HepG2 (cell line): Measurements from ENCODE around the gene SMAP2. TPM values are rescaled to one million over a fixed set of nuclear protein-coding genes. Genes with fewer than 3 reads are reported as not detected.

Experiments
- ADNP ChIP-seq: sonication (generic); formaldehyde crosslinking; IDR thresholded peaks from 2 replicates; pipeline ENCODE4 v1.4.0; 2020; ENCODE audit warnings: missing genetic modification reagents
- CEBPB ChIP-seq: IDR thresholded peaks from 2 replicates; pipeline ENCODE4 v1.6.1; 2011; ENCODE audit warnings: low read depth, low read length, improper control_type of control experiment, borderline replicate concordance
- HMG20A ChIP-seq: IDR thresholded peaks from 2 replicates; pipeline ENCODE4 v1.6.1; 2016; ENCODE audit warnings: borderline replicate concordance
- KAT8 ChIP-seq: IDR thresholded peaks from 2 replicates; pipeline ENCODE4 v1.6.1; 2016; ENCODE audit warnings: missing genetic modification reagents, missing compliant biosample characterization
- LCORL ChIP-seq, 2 experiments: fragments of 450-650 bp in 1 of 2; sonication (generic) in 1 of 2; formaldehyde crosslinking in 1 of 2; IDR thresholded peaks; 2 replicates each; pipeline versions ENCODE4 v1.5.0 to v1.6.1; 2017 to 2020; ENCODE audit warnings: antibody characterized with exemption in 1 of 2, missing genetic modification reagents in 1 of 2
- MIXL1 ChIP-seq: IDR thresholded peaks from 2 replicates; pipeline ENCODE4 v1.6.1; 2016
- MZF1 ChIP-seq: sonication (generic); formaldehyde crosslinking; IDR thresholded peaks from 2 replicates; pipeline ENCODE4 v1.8.1; 2023; ENCODE audit warnings: mild to moderate bottlenecking, missing genetic modification reagents, borderline replicate concordance
- NFIB ChIP-seq: sonication (generic); formaldehyde crosslinking; IDR thresholded peaks from 2 replicates; pipeline ENCODE4 v1.9.0; 2021; ENCODE audit warnings: missing genetic modification reagents, mild to moderate bottlenecking, borderline replicate concordance
- PRPF4 ChIP-seq: fragments of 200-400 bp; formaldehyde crosslinking; IDR thresholded peaks from 2 replicates; pipeline ENCODE4 v1.6.1; 2016; ENCODE audit warnings: low read length, low read depth; ENCODE audit not compliant: poor library complexity, severe bottlenecking
- SOX6 ChIP-seq, 2 experiments: fragments of 450-650 bp in 1 of 2; sonication (generic) in 1 of 2; formaldehyde crosslinking in 1 of 2; IDR thresholded peaks; 2 replicates each; pipeline versions ENCODE4 v1.4.0 to v1.6.1; 2017 to 2020; ENCODE audit warnings: antibody characterized with exemption in 1 of 2, mild to moderate bottlenecking in 1 of 2, missing genetic modification reagents in 1 of 2
- TARDBP ChIP-seq: sonication (generic); formaldehyde crosslinking; IDR thresholded peaks from 2 replicates; pipeline ENCODE4 v1.8.0; 2022; ENCODE audit warnings: mild to moderate bottlenecking, missing genetic modification reagents
- TEAD3 ChIP-seq: optimal IDR thresholded peaks from 2 replicates; pipeline ENCODE3; 2016; ENCODE audit warnings: borderline replicate concordance
- WIZ ChIP-seq: sonication (generic); formaldehyde crosslinking; IDR thresholded peaks from 2 replicates; pipeline ENCODE4 v1.5.1; 2020; ENCODE audit warnings: mild to moderate bottlenecking, missing genetic modification reagents
- YEATS4 ChIP-seq: sonication (generic); formaldehyde crosslinking; IDR thresholded peaks from 2 replicates; pipeline ENCODE4 v1.4.0; 2020; ENCODE audit warnings: missing genetic modification reagents, borderline replicate concordance
- ZNF256 ChIP-seq: sonication (generic); formaldehyde crosslinking; conservative IDR thresholded peaks from 2 replicates; pipeline ENCODE4 v1.4.0; 2020; ENCODE audit warnings: missing genetic modification reagents
- ZNF264 ChIP-seq: sonication (generic); formaldehyde crosslinking; IDR thresholded peaks from 2 replicates; pipeline ENCODE4 v1.4.0; 2020; ENCODE audit warnings: missing genetic modification reagents
- ZNF34 ChIP-seq: sonication (generic); formaldehyde crosslinking; IDR thresholded peaks from 2 replicates; pipeline ENCODE4 v1.4.0; 2020; ENCODE audit warnings: mild to moderate bottlenecking, missing genetic modification reagents, borderline replicate concordance
- ZNF574 ChIP-seq: sonication (generic); formaldehyde crosslinking; IDR thresholded peaks from 2 replicates; pipeline ENCODE4 v1.4.0; 2020; ENCODE audit warnings: missing genetic modification reagents
- ZNF674 ChIP-seq: sonication (generic); formaldehyde crosslinking; IDR thresholded peaks from 2 replicates; pipeline ENCODE4 v1.5.0; 2020; ENCODE audit warnings: low read depth, mild to moderate bottlenecking, missing genetic modification reagents
- ZNF720 ChIP-seq: sonication (generic); formaldehyde crosslinking; IDR thresholded peaks from 2 replicates; pipeline ENCODE4 v1.4.0; 2020; ENCODE audit warnings: missing genetic modification reagents
- polyA plus RNA-seq, 8 experiments: library from polyadenylated mRNA; depleted of rRNA in 3 of 8; stranded (reverse) in 7 of 8; unstranded in 1 of 8; fragments of >200 nt; fragmentation: Illumina TruSeq in 4 of 8; extraction: Trizol in 4 of 8; gene quantifications; 2 replicates each; pipeline versions ENCODE4 v1.2.1 to v1.2.3, GENCODE V29; 2011 to 2016; ENCODE audit warnings: low read depth in 4 of 8, missing spikeins in 1 of 8, mixed read lengths in 1 of 8; ENCODE audit not compliant: insufficient read depth in 1 of 8
- total RNA-seq, 5 experiments: library from RNA; depleted of rRNA; stranded (reverse); fragments of >200 nt; fragmentation: Illumina TruSeq; extraction: Trizol; gene quantifications; 2 replicates each; pipeline ENCODE4 v1.2.3, GENCODE V29; 2016; ENCODE audit warnings: low read depth in 1 of 5
- TF ChIP-seq, protein P1 (sequence below), 2 experiments: sonication (generic) in 1 of 2; formaldehyde crosslinking in 1 of 2; IDR thresholded peaks; 2 replicates each; pipeline versions ENCODE4 v1.5.1 to v1.6.1; 2011 to 2020; ENCODE audit warnings: borderline replicate concordance in 1 of 2, low read depth in 1 of 2, low read length in 1 of 2, mild to moderate bottlenecking in 1 of 2, missing genetic modification reagents in 1 of 2, moderate library complexity in 1 of 2
- TF ChIP-seq, protein P2 (sequence below): sonication (generic); formaldehyde crosslinking; IDR thresholded peaks from 2 replicates; pipeline ENCODE4 v1.5.0; 2020; ENCODE audit warnings: missing genetic modification reagents, mild to moderate bottlenecking, borderline replicate concordance
- TF ChIP-seq, protein P3 (sequence below): sonication (generic); formaldehyde crosslinking; IDR thresholded peaks from 2 replicates; pipeline ENCODE4 v1.8.1; 2023; ENCODE audit warnings: missing genetic modification reagents, inconsistent platforms, borderline replicate concordance

The SMAP2 gene
- total and polyA plus RNA-seq, 2 of the 13 experiments (the other 11 are each of a cell fraction or from before 2014, with no cell fraction given): 19.0 to 22.3 TPM

DNA sequence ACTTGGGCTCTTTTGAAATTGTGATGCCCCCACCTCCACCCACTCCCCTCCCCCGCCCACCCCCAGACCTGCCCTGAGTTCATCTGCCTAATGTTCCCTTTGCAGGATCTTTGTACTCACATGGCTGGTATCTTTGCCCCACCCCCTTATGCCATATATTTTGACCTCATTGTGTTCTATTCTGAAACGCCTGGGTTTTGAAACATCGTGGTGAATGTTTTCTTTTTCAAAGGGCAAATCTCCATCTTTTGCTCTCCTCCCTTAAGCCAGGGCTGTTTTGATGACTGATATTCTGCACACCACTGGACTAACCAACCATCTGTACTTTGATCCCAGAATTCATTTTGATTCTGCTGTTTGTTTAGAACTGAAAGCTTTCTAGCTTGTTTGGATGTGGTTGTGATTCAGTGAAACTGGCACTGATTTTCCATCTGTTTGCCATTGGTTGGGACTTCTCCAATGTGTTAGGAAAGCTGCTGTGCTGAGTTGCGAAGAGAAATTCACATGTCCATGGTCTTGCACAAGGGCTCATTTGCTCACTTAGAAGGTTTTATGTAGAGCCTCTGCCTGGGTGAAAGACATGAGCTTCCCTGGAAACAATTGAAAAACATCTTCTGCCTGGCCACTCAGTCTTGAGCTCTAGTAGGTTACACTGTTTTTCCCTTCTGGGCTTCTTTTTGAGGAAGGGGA lies 16.5 kb downstream of the SMAP2 start (continued):
- TF ChIP-seq, protein P1, sequence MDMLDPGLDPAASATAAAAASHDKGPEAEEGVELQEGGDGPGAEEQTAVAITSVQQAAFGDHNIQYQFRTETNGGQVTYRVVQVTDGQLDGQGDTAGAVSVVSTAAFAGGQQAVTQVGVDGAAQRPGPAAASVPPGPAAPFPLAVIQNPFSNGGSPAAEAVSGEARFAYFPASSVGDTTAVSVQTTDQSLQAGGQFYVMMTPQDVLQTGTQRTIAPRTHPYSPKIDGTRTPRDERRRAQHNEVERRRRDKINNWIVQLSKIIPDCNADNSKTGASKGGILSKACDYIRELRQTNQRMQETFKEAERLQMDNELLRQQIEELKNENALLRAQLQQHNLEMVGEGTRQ (IDR thresholded peaks at IDR 0.05; ENCODE audit: low read depth, low read length): no peak
- TF ChIP-seq, protein P1 (CRISPR knock-in tag; IDR thresholded peaks at IDR 0.05; ENCODE audit: borderline replicate concordance): no peak
- TF ChIP-seq TEAD3 (CRISPR knock-in tag) (peak; percentile 65), ZNF256 (no peak), HMG20A (CRISPR knock-in tag) (peak; percentile 88), WIZ (CRISPR knock-in tag) (no peak), KAT8 (peak; percentile 66), YEATS4 (CRISPR knock-in tag) (peak; percentile 79; the same call in 1 of the 2 replicates), CEBPB (peak; percentile 91; the same call in 1 of the 2 replicates), NFIB (CRISPR knock-in tag) (no peak), LCORL (IDR thresholded peaks at IDR 0.05) (no peak; the same call in 1 of the 2 replicates), LCORL (CRISPR knock-in tag; IDR thresholded peaks at IDR 0.05) (peak; percentile 67), ADNP (CRISPR knock-in tag) (no peak), ZNF264 (CRISPR knock-in tag) (peak; percentile 63; the same call in 1 of the 2 replicates), MIXL1 (CRISPR knock-in tag) (no peak), TARDBP (CRISPR knock-in tag) (no peak; the same call in 1 of the 2 replicates), ZNF574 (CRISPR knock-in tag) (0 out of 2 replicates have a peak, but pooled peaks have one; percentile 18), SOX6 (IDR thresholded peaks at IDR 0.05) (no peak), SOX6 (CRISPR knock-in tag; IDR thresholded peaks at IDR 0.05) (peak; percentile 93), PRPF4 (no peak), ZNF720 (no peak), ZNF34 (CRISPR knock-in tag) (0 out of 2 replicates have a peak, but pooled peaks have one; percentile 44), MZF1 (no peak), ZNF674 (CRISPR knock-in tag) (no peak)
- TF ChIP-seq, protein P2, sequence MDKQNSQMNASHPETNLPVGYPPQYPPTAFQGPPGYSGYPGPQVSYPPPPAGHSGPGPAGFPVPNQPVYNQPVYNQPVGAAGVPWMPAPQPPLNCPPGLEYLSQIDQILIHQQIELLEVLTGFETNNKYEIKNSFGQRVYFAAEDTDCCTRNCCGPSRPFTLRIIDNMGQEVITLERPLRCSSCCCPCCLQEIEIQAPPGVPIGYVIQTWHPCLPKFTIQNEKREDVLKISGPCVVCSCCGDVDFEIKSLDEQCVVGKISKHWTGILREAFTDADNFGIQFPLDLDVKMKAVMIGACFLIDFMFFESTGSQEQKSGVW (CRISPR knock-in tag): no peak
- TF ChIP-seq, protein P3, sequence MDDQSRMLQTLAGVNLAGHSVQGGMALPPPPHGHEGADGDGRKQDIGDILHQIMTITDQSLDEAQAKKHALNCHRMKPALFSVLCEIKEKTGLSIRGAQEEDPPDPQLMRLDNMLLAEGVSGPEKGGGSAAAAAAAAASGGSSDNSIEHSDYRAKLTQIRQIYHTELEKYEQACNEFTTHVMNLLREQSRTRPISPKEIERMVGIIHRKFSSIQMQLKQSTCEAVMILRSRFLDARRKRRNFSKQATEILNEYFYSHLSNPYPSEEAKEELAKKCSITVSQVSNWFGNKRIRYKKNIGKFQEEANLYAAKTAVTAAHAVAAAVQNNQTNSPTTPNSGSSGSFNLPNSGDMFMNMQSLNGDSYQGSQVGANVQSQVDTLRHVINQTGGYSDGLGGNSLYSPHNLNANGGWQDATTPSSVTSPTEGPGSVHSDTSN: no peak
